Measurements from ENCODE around the gene PNPLA6. TPM values are rescaled to one million over a fixed set of nuclear protein-coding genes. Genes with fewer than 3 reads are reported as not detected.

The PNPLA6 gene
- polyA plus RNA-seq, 1 of the 3 experiments (the other 2 are of a cell fraction) = 90.5 TPM

DNA sequence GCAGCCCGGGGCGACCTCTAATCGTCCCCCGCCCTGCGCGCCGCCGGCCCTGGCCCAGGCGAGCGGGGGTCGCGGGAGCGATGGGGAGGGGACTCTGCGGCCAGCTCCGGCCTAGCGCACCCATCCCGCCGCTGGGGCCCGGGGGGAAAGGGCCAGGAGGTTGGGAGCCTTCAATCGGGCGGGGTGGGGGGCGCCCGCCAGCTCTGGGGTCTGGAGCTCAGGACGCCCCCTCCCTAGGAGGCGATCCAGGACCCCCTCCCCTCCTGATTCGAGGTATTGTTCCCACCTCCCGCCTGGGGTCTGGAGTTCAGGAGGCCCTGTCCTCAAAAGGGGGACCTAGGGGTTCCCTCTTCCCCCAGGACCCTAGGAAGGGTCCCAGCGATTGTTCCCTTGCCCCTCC lies 19.2 kb upstream of the PNPLA6 start:
- TF ChIP-seq POLR2AphosphoS5 (IDR thresholded peaks at IDR 0.05; ENCODE audit: low read depth, low read length) (no peak), MEF2A (IDR thresholded peaks at IDR 0.05; ENCODE audit: borderline replicate concordance, low read depth) (no peak), RFX5 (IDR thresholded peaks at IDR 0.05; ENCODE audit: low read length) (no peak), GATA2 (CRISPR knock-in tag; IDR thresholded peaks at IDR 0.05) (no peak), NRF1 (IDR thresholded peaks at IDR 0.05; ENCODE audit: low read depth, low read length) (no peak), ELF1 (IDR thresholded peaks at IDR 0.05) (no peak), EZH2phosphoT487 (IDR thresholded peaks at IDR 0.05; ENCODE audit: borderline replicate concordance, low read depth) (no peak), SIN3A (IDR thresholded peaks at IDR 0.05; ENCODE audit: borderline replicate concordance, low read depth, low read length) (no peak)
- TF ChIP-seq, protein P1, sequence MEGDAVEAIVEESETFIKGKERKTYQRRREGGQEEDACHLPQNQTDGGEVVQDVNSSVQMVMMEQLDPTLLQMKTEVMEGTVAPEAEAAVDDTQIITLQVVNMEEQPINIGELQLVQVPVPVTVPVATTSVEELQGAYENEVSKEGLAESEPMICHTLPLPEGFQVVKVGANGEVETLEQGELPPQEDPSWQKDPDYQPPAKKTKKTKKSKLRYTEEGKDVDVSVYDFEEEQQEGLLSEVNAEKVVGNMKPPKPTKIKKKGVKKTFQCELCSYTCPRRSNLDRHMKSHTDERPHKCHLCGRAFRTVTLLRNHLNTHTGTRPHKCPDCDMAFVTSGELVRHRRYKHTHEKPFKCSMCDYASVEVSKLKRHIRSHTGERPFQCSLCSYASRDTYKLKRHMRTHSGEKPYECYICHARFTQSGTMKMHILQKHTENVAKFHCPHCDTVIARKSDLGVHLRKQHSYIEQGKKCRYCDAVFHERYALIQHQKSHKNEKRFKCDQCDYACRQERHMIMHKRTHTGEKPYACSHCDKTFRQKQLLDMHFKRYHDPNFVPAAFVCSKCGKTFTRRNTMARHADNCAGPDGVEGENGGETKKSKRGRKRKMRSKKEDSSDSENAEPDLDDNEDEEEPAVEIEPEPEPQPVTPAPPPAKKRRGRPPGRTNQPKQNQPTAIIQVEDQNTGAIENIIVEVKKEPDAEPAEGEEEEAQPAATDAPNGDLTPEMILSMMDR (IDR thresholded peaks at IDR 0.05) = no peak
- ChIA-PET POLR2A (interaction anchor here (0.9 to 2.5 kb wide), 6 partner anchors 10 to 33 kb away, joined by 3 to 7 read pairs (median 5); partner anchors contain the start of gene PNPLA6), CTCF (interaction anchor here (0.6 to 1.3 kb wide), 6 partner anchors 10 to 533 kb away, joined by 3 to 5 read pairs (median 4); partner anchors contain the start of gene PNPLA6)
- Histone ChIP-seq H3K36me3 (replicated peaks in 1 of 2; ENCODE audit: control insufficient read depth in 1 of 2, insufficient read depth in 2 of 2, low read length in 1 of 2) (peaks cover 0 to 8% of the 10 kb centered on the region in 2 experiments), H3K9me3 (no peaks in the 10 kb centered on the region), H3K9me2 (no peaks in the 10 kb centered on the region), H3K4me3 (ENCODE audit: low read depth in 2 of 2, low read length in 1 of 2) (peak overlapping the region; percentile 68 to 69), H3K4me1 (ENCODE audit: control insufficient read depth in 1 of 2, insufficient read depth in 2 of 2, low read depth in 1 of 2, low read length in 1 of 2) (peaks cover 4 to 24% of the 10 kb centered on the region in 2 experiments; a peak in 2 of 4 replicates), H3K27me3 (ENCODE audit: insufficient read depth) (no peaks in the 10 kb centered on the region), H4K20me1 (ENCODE audit: insufficient read depth) (no peaks in the 10 kb centered on the region), H3K79me2 (ENCODE audit: insufficient read depth) (peaks cover 24% of the 10 kb centered on the region), H2AFZ (ENCODE audit: low read depth) (no peak overlapping the region; the same call in 1 of the 2 replicates), H3F3A (replicated peaks; ENCODE audit: insufficient read depth) (peaks cover 6% of the 10 kb centered on the region), H3K9ac (peak overlapping the region; percentile 93), H3K27ac (ENCODE audit: low read depth in 2 of 2, low read length in 1 of 2) (peak overlapping the region; percentile 40 to 80), H3K4me2 (peak overlapping the region; percentile 97)
- no peak for DNase-seq
- 17% methylated on average over 1 of the region's 28 CpGs for WGBS (ENCODE audit: low lambda C conversion rate)

DNA sequence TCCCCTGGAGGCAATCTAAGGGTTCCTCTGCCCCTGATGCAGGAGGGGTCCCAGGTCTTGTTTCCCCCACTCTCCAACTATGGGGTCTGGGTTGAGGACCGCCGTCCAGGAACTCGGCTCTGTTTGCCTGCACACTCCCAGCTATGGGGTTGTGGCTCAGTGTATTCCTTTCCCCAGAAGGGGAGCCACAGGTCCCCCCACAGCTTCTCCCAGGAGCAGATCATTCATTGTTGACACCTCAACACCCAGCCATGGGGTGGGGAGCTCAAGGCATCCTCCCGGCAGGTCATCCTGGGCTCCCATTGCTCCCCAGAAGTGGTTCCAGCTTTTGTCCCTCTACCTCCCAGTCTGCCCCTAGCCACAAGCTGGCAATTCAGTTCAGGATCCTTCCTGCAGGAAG lies 18.6 kb upstream of the PNPLA6 start:
- Histone ChIP-seq H3K27me3 (ENCODE audit: insufficient read depth) (no peaks in the 10 kb centered on the region), H3K9ac (peak overlapping the region; percentile 93), H3K9me3 (no peaks in the 10 kb centered on the region), H3K4me1 (ENCODE audit: control insufficient read depth in 1 of 2, insufficient read depth in 2 of 2, low read depth in 1 of 2, low read length in 1 of 2) (peaks cover 4 to 25% of the 10 kb centered on the region in 2 experiments; a peak in 2 of 4 replicates), H3K4me3 (ENCODE audit: low read depth in 2 of 2, low read length in 1 of 2) (peak overlapping the region; percentile 68 to 69), H3K9me2 (no peaks in the 10 kb centered on the region), H3K27ac (ENCODE audit: low read depth in 2 of 2, low read length in 1 of 2) (peak overlapping the region in 1 of 2 experiments; percentile 80; a peak in 1 of 4 replicates), H3K79me2 (ENCODE audit: insufficient read depth) (peaks cover 24% of the 10 kb centered on the region), H3F3A (replicated peaks; ENCODE audit: insufficient read depth) (peaks cover 12% of the 10 kb centered on the region), H3K36me3 (replicated peaks in 1 of 2; ENCODE audit: control insufficient read depth in 1 of 2, insufficient read depth in 2 of 2, low read length in 1 of 2) (peaks cover 0 to 8% of the 10 kb centered on the region in 2 experiments), H2AFZ (ENCODE audit: low read depth) (no peak overlapping the region), H3K4me2 (peak overlapping the region; percentile 97), H4K20me1 (ENCODE audit: insufficient read depth) (no peaks in the 10 kb centered on the region)
- ChIA-PET CTCF (interaction anchor here (0.6 to 1.3 kb wide), 6 partner anchors 10 to 56 kb away, joined by 3 to 5 read pairs (median 4); partner anchors contain the start of gene PNPLA6), POLR2A (interaction anchor here (0.9 to 1.9 kb wide), 2 partner anchors 9 to 34 kb away, joined by 3 to 7 read pairs; no protein-coding TSS in a partner anchor)
- TF ChIP-seq GATA2 (CRISPR knock-in tag; IDR thresholded peaks at IDR 0.05) = no peak
- TF ChIP-seq RAD21 (IDR thresholded peaks at IDR 0.05; ENCODE audit: low read length) = no peak
- WGBS (ENCODE audit: low lambda C conversion rate) = 56% methylated on average over 4 of the region's 4 CpGs
- peak; percentile 52 for DNase-seq
